AG09309 (cell line): Measurements from ENCODE around the gene GTF2F1.
A peak's percentile ranks its signal among the peaks of the same experiment; 100 is the strongest.
"Not testable (repeated sequence)": the region's sequence is repeated elsewhere in the genome, so short reads cannot be mapped to it uniquely, and the experiment has no call there.

Experiments
- DNase-seq: peaks from one replicate; pipeline ENCODE4 v3.0.0-alpha.2; 2010; ENCODE audit warnings: low read depth
- H3K4me3 ChIP-seq: 2 replicates; pipeline ENCODE4 v1.5.1; 2011; ENCODE audit warnings: mild to moderate bottlenecking, low read depth, low read length, moderate library complexity; ENCODE audit not compliant: control insufficient read depth
- TF ChIP-seq, protein P1 (sequence below): IDR thresholded peaks from 2 replicates; pipeline ENCODE4 v1.5.1; 2011; ENCODE audit warnings: mild to moderate bottlenecking, low read depth, low read length, inconsistent platforms; ENCODE audit not compliant: insufficient read depth, control insufficient read depth; ENCODE audit errors: missing control alignments

Gene GTF2F1

DNA sequence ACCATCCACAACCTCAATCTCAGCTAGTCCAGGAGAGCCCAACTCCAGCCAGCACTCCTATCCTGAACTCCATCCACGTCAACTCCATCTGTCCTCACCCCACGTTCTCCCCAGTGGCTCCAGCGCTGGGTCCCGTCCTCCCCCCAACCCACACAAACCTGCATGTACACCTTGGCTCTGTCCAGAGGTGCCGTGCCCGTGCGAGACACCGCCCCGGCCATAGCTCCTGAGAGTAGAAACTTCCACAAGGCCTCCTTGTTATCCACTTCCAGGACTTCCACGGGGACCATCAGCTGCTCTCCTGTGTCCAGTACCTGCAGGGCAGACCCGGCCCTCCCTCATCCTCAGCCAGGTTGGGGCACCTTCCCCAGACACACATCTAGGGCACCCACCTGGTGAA, 38.9 kb upstream of the GTF2F1 start:
- TF ChIP-seq, protein P1, sequence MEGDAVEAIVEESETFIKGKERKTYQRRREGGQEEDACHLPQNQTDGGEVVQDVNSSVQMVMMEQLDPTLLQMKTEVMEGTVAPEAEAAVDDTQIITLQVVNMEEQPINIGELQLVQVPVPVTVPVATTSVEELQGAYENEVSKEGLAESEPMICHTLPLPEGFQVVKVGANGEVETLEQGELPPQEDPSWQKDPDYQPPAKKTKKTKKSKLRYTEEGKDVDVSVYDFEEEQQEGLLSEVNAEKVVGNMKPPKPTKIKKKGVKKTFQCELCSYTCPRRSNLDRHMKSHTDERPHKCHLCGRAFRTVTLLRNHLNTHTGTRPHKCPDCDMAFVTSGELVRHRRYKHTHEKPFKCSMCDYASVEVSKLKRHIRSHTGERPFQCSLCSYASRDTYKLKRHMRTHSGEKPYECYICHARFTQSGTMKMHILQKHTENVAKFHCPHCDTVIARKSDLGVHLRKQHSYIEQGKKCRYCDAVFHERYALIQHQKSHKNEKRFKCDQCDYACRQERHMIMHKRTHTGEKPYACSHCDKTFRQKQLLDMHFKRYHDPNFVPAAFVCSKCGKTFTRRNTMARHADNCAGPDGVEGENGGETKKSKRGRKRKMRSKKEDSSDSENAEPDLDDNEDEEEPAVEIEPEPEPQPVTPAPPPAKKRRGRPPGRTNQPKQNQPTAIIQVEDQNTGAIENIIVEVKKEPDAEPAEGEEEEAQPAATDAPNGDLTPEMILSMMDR, result no peak
- no peak overlapping the region for H3K4me3 ChIP-seq
- no peak for DNase-seq

GRCh38 chr19:6429419-6430221, 36.7 kb upstream of the GTF2F1 start:
- no peak for DNase-seq

GRCh38 chr19:6428692-6429418, 35.9 kb upstream of the GTF2F1 start:
- not testable (repeated sequence) for DNase-seq, H3K4me3 ChIP-seq

More at GRCh38 chr19:6429419-6430221, 36.7 kb upstream of the GTF2F1 start:
- no peak overlapping the region for H3K4me3 ChIP-seq
- TF ChIP-seq, protein P1, result no peak

DNA sequence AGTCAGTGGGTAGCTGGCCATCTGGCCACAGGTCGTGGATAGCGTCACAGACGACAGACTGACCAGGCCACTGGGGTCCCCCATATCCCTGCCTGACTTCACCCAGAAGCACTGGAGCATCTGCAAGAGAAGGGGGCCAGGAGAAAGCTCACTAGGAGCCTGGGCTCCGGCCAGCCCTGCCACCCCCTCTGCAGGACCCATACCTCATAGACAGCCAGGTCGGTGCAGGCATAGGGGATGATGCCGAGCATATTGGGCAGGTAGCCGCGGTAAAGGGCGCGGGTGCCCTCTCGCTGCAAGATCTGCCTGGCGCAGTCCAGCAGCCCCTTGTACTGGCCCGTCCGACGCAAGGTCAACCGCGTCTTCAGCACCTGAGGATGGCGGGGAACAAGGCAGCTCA, 34.2 kb upstream of the GTF2F1 start:
- TF ChIP-seq, protein P1, result no peak
- no peak for DNase-seq
- no peak overlapping the region for H3K4me3 ChIP-seq

DNA sequence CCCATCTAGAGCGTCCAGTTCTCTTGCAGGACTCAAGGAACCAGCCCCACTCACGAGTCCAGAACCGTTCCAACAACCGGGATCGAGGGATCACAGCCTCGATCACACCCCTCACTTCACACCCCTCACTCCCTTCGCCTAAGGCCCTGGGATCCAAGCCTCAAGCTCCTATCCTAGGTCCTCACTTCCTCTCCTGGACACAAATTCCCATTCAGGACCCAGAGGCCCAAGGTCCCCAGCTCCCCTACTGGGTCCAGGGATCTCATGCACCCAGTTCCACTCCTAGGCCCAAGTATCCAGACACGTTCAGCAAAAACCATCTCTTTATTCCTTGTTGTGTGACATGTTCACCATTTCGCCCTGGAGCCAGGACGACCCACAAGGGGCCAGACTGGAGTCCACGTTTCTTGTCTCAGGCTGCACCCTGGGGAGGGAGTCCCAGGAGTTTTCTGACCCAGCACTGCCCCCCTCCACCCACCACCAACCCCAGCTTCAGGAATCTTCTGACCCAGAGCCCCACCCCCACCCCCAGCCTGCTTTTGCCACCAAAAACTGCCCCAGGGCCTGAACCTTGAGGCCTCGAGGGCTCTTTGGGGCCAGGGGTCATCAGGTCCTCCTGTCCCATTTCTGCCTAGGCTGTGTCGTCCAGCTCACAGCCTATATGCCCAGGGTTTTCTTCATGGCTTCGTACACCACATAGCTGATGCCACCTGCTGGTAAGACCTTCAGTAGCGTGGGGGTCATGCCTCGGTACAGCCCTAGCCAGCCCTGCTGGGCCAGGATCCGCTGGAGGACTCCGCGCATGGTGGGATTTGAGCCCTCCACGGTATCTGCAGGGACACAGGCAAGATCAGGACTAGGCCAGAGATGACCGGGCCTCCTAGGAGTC, 33.0 kb upstream of the GTF2F1 start:
- no peak for DNase-seq
- TF ChIP-seq, protein P1, result no peak
- H3K4me3 ChIP-seq, result no peak overlapping the region; the same call in 1 of the 2 replicates

- DNase-seq, result peak; percentile 100
- no peak overlapping the region; the same call in 1 of the 2 replicates for H3K4me3 ChIP-seq
- TF ChIP-seq, protein P1, result no peak
Measured at GRCh38 chr19:6424939-6425731, 32.2 kb upstream of the GTF2F1 start.
